HG03097 (cell line): ENCODE data around the gene IL36B.

Experiments used
- ATAC-seq: cut with Tn5 transposase; IDR thresholded peaks from one replicate; pipeline ENCODE4 v1.9.1; 2021; ENCODE audit not compliant: unreplicated experiment, low FRiP score

The IL36B gene

GRCh38 chr2:113057117-113057516 is 4.5 kb upstream of the IL36B start:
- no peak for ATAC-seq

- ATAC-seq = no peak
Observed at GRCh38 chr2:113056521-113056920, 3.9 kb upstream of the IL36B start.

- no peak for ATAC-seq
Observed at GRCh38 chr2:113054066-113054465, 1.4 kb upstream of the IL36B start.

GRCh38 chr2:113053666-113054065 is 999 bp upstream of the IL36B start:
- no peak for ATAC-seq

GRCh38 chr2:113050921-113051895 is 1.5 kb downstream of the IL36B start:
- ATAC-seq = no peak

GRCh38 chr2:113046465-113046864 is 6.2 kb downstream of the IL36B start:
- ATAC-seq = no peak

GRCh38 chr2:113041871-113042270 is 10.8 kb downstream of the IL36B start:
- no peak for ATAC-seq

GRCh38 chr2:113039719-113040118 is 12.9 kb downstream of the IL36B start:
- no peak for ATAC-seq

GRCh38 chr2:113039158-113039557 is 13.5 kb downstream of the IL36B start:
- ATAC-seq = no peak

GRCh38 chr2:113038291-113038690 is 14.4 kb downstream of the IL36B start:
- ATAC-seq = no peak

GRCh38 chr2:113036763-113037162 is 15.9 kb downstream of the IL36B start:
- ATAC-seq = no peak

GRCh38 chr2:113034016-113034415 is 18.7 kb downstream of the IL36B start:
- no peak for ATAC-seq

- ATAC-seq = no peak
Observed at GRCh38 chr2:113032737-113033136, 19.9 kb downstream of the IL36B start.

GRCh38 chr2:113028112-113028511 is 24.6 kb downstream of the IL36B start:
- no peak for ATAC-seq

GRCh38 chr2:113027691-113028090 is 25.0 kb downstream of the IL36B start:
- no peak for ATAC-seq

- no peak for ATAC-seq
Observed at GRCh38 chr2:113025737-113026136, 26.9 kb downstream of the IL36B start.

GRCh38 chr2:113024764-113025163 is 27.9 kb downstream of the IL36B start:
- no peak for ATAC-seq

- no peak for ATAC-seq
Observed at GRCh38 chr2:113021312-113021711, 31.4 kb downstream of the IL36B start.

GRCh38 chr2:113018509-113018908 is 34.2 kb downstream of the IL36B start:
- ATAC-seq = no peak

- ATAC-seq = no peak
Observed at GRCh38 chr2:113015655-113016054, 37.0 kb downstream of the IL36B start.

- ATAC-seq = no peak
Observed at GRCh38 chr2:113015042-113015441, 37.6 kb downstream of the IL36B start.

GRCh38 chr2:113014067-113014466 is 38.6 kb downstream of the IL36B start:
- no peak for ATAC-seq
